ENCODE measurements around the gene OLR1.
"Not testable (repeated sequence)": the region's sequence is repeated elsewhere in the genome, so short reads cannot be mapped to it uniquely, and the experiment has no call there.

Gene OLR1

DNA sequence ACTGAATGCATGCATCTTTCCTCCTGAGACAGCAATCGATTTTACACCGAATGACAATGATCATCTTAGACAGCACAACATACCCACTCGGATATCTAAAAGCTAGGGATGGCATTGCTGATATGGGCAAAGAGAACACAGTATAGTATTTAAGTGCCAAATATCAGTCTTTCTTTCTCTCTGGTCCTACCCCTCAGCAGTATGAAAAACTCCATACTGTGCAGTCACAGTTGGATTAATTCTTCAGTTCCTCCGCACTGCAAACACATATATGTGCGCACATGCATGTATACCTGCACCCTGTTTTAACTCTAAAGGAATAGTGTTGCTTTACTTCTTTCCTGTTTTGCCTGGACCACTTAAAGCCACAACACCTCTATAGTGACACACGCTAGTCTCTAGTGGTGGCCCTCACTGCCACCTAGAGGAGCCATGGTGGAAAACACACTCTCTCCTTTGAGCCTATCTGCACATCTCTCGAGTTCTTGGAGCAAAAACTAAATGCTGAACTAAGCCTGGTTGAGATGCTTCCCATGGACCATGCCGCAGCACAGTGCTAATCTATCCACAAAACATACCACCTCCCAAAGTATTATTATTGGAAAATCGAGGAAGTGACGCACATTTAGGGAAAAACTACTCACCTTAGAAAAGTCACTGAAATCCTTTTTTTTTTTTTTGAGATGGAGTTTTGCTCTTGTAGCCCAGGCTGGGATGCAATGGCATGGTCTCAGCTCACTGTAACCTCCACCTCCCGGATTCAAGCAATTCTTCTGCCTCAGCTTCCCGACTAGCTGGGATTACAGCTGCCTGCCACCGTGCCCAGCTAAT lies 18.8 kb upstream of the OLR1 start:
- DNase-seq, result peak; percentile 26

- no peak for DNase-seq
These were observed 17.7 kb upstream of the OLR1 start for GRCh38 chr12:10189653-10190052.

- not testable (repeated sequence) for DNase-seq
These were observed 15.0 kb upstream of the OLR1 start for GRCh38 chr12:10186958-10187357.

GRCh38 chr12:10186299-10186698 lies 14.4 kb upstream of the OLR1 start:
- no peak for DNase-seq

DNA sequence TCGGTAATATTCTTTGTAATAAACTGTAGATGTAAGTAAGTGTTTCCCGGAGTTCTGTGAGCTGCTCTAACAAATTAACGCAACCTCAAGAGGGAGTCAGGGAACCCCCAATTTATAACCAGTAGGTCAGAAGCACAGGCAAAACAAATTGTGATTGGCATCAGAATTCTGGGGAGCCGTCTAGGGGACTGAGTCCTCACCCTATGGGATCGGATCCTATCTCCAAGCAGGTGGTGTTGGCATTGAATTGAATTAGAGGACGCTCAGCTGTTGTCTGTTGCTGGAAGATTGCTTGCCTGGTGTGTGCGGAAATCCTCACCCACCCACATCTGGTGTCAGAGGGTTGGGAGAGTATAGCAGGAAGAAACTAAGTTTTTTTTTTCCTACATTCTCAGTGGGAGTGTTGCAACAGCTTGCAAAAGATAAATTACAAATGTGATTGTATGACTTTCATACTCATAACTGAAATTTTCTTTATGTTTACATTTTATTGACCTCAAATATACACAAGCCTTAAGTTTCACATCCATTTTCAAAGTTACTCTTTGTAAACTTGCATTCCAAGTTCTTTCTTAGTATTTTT lies 12.4 kb upstream of the OLR1 start:
- no peak for DNase-seq

DNA sequence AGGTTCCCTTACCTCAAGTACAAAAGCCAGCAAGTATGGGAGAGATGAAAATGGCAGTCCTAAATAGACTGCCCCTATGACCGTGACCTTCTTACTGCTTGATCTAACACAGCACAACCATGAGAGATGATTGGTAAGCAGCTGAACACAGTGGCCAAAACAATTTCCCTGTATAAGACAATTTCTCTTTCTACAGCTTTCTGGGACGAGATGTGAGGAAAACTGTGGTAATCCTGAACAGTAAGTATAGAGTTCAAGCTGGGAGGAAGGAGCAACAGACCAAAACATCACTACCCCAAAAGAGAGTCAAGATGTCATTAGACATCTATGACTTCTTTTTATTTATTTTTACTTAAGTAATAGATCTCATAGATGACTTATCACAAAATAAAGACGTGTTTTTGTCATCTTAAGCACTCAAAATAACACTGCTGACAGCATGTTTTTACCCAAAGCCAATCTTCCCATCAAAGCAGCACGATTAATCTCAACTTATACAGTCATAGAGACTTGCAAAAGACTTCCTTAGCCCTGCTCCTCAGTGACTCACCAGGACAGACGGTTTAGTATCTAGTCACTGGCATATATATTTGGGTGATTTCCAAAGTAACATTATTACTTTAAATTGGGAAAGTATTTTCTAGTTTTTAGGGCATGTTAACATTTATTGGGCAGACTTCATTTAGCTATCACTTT lies 10.6 kb upstream of the OLR1 start:
- no peak for DNase-seq

- no peak for DNase-seq
These were observed 7.8 kb upstream of the OLR1 start for GRCh38 chr12:10179776-10180181.

- no peak for DNase-seq
These were observed 6.9 kb upstream of the OLR1 start, which contains the start of gene TMEM52B for GRCh38 chr12:10178821-10179220. TMEM52B (plus strand) TSS chr12:10179032; CDS start chr12:10179575, 543 bp downstream.

- DNase-seq, result no peak
These were observed 4.1 kb upstream of the OLR1 start for GRCh38 chr12:10175846-10176636.

GRCh38 chr12:10174986-10175614 lies 3.2 kb upstream of the OLR1 start:
- DNase-seq, result no peak

DNA sequence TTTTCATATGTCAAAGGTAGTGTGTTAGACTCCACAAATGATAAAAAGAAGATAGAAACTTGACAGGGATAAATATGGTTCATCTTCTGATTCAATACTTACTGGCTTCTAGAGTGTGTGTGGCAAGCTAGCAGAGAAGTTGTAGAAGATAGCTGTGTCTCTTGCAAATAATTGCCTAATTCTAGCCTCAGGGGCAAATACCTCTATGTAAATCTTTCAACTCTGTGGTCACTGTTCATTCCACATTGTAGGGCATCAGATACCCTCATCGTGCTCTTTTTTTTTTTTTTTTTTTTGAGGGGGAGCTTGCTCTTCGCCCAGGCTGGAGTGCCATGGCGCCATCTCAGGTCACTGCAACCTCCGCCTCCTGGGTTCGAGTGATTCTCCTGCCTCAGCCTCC lies 1.7 kb downstream of the OLR1 start:
- DNase-seq, result no peak

- no peak for DNase-seq
These were observed 2.8 kb downstream of the OLR1 start for GRCh38 chr12:10169104-10169503.

- no peak for DNase-seq
These were observed 4.3 kb downstream of the OLR1 start for GRCh38 chr12:10167599-10167998.

DNA sequence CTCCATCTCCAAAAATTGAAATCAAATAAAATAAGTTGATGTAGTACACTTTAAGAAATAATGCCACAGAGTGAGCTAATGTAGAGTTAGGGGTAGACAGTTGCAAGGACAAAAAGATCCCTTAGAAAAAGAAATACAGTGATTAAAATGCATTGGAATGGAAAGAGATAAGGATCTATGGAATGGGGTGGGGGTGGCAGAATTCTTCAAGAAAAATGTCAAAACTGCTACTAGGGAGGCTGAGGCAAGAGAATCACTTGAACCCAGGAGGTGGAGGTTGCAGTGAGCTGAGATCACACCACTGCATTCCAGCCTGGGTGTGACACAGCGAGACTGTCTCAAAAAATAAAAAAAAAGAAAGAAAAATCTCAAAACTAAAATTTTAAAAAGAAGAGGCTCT lies 6.5 kb downstream of the OLR1 start:
- DNase-seq, result no peak

DNA sequence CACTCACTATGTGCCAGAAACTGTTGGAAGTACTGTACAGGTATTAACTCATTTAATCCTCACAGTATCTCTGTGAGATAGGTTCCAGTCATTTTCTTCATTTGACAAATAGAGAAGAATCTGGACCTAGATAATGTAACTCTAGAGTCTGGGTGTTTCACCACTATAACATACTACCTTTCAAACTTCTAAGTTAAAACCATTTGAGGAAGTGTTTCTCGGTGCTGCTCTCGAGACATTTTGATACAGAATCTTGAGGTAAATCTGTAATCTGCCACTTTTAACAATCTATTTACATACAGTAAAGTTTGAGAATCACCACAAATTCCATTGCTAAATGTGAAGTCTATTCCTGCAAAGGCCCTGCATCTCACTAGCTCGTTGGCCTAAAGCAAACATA lies 8.8 kb downstream of the OLR1 start:
- DNase-seq, result no peak

- DNase-seq, result no peak
These were observed 11.1 kb downstream of the OLR1 start for GRCh38 chr12:10160617-10161385.

- no peak for DNase-seq
These were observed 12.7 kb downstream of the OLR1 start for GRCh38 chr12:10159280-10159679.

DNA sequence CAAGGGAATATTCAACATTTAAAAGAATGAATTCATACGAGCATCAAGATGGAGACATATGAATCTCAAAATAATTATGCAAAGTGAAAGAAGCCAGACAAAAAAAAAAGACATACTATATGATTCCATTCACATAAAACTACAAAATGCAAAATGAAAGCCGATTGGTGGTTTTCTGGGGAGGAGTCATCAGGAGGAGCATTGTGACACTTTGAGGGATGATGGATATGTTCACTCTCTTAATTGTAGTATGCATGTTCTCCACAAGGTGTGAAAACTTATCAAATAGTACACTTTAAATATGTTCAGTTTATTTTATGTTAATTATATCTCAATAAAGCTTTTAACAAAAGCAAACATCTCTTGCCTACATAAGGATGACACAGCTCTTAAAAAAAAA lies 13.5 kb downstream of the OLR1 start:
- no peak for DNase-seq

- DNase-seq, result no peak
These were observed 16.0 kb downstream of the OLR1 start for GRCh38 chr12:10155966-10156365.

DNA sequence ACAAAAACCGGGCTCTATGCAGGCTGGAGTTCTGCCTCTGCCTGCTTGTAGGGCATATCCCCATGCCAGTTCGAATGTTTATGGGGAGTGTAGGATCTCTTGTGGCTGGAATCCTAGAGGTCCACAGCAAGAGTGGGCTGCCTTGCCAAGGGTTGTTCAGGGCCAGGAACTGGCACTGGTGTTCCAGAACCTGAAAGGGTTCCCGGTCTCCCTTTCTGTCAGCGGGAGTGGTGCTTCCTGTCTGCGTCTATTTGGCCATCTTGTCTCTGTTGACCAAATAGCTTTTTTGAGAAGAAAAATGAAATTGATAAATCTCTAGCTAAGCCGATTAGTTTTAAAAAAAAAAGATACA lies 17.8 kb downstream of the OLR1 start:
- DNase-seq, result no peak

GRCh38 chr12:10153271-10154144 lies 18.4 kb downstream of the OLR1 start:
- DNase-seq, result peak; percentile 13
